Measurements from ENCODE around the gene PCDHGA4.
"Not testable (repeated sequence)": the region's sequence is repeated elsewhere in the genome, so short reads cannot be mapped to it uniquely, and the experiment has no call there.

Gene PCDHGA4

GRCh38 chr5:141354900-141355469 is at the start of gene PCDHGA4:
PCDHGA4 (plus strand) TSS chr5:141355021; CDS start chr5:141355108, 87 bp downstream.
- DNase-seq = peak; percentile 20

GRCh38 chr5:141306630-141307029 is 48.2 kb upstream of the PCDHGA4 start:
- DNase-seq = no peak

DNA sequence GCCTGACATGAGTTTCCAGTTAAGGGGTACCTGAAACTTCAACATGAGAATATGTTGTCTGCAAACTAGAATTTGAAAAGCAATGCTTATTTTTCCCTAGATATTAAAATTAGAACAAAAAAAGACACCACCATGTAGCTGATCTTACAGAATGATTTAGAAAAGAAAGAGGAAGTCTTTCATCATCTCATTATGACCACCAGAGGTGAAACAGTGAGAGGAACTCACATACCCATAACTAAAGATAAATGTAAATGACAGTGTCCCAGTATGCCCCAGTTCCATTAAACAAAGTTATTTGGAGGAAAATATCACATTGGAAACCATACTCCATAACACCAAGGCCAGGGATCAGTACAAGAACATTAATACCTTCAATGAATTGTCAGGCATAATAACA is 41.1 kb upstream of the PCDHGA4 start:
- DNase-seq = no peak

- not testable (repeated sequence) for DNase-seq
Measured at GRCh38 chr5:141316963-141317362, 37.9 kb upstream of the PCDHGA4 start.

- DNase-seq = no peak
Measured at GRCh38 chr5:141319202-141319601, 35.6 kb upstream of the PCDHGA4 start.

DNA sequence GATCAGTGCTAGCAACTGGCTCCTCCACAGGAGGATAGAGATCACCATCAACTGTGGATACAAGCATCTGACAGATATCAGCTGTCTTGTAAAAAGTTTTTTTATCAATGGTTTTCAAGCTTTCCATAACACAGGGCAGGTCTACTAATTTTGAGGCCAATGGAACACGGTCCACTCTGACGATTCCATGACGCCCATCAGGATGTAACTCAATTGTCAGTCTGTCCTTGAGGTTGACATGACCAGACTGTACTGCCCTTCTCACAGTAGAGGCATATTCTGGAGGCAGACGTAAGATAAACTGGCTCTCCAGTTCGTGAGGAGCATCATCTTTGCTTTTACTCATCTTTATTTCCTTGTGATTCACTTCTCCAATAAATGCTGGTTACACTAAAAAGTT is 35.1 kb upstream of the PCDHGA4 start:
- DNase-seq = no peak

DNA sequence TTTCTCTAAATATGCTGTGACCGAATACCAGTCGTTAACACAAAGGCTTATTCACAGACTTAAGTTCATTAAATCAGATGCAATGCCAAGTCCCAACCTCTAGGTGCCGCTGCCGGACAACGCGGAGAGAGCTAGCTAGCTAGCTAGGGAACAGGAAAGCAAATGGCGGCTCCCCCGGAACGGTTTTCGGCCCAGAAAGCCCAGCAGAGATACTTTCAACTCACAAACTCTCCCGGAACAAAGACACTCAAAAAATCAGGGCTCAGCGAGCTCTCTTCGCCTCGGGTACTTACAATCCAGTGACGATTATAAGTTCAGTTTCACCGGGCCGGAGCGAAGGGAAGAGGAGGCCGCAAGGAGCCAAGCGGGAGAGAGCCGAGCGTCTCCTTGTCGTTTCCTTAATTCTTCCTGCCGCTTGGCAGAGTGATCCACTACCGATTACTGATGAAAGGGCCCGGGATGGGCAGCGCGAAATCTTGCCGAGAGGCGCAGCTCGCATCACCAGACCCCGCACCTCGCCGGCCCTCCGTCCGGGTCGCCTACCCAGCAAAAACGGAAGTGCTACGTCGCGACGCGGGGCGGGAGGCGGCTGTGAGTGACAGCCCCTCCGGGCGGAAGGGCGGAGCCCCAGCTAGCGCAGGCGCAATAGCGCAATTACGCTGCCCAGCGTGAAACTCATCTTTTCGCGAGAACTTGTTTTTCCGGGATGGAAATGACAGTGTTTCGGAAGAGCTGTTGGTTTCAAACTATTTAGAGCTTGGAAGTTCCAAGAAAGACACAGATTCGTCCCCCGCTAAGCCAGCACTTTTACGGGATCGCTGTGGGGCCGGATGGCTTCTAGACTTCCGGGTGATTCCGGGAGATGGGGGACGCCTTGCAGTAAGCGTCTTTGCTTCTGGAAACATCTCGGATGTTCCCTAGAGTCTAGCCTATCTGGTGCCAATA is 34.3 kb upstream of the PCDHGA4 start, which contains the start of gene TAF7:
Gene TAF7 (minus strand): TSS at position 560 of the 945 bp plus-strand sequence. CDS start 740 bp downstream, outside the sequence.
- peak; percentile 93 for DNase-seq

DNA sequence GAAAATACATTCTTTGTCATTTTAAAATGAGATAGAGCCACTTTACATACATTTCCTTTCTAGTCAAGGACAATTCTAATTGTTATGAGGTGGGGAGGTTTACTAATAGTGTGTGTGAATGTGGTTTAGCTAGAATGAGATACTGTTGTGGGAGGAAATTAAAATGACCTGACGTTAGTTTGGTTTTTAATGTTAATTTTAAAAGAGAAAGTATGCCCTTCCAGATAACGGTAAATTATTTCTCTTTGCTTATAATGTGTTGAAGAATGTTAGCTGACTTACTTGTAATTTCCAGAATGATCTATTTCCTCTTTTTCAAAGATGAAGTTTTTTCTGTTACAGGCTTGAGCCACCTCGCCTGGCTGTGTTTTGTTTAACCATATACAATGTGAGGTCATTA is 32.6 kb upstream of the PCDHGA4 start:
- no peak for DNase-seq

GRCh38 chr5:141326088-141326854 is 28.6 kb upstream of the PCDHGA4 start:
- peak; percentile 67 for DNase-seq

GRCh38 chr5:141328231-141328630 is 26.6 kb upstream of the PCDHGA4 start:
- no peak for DNase-seq

DNA sequence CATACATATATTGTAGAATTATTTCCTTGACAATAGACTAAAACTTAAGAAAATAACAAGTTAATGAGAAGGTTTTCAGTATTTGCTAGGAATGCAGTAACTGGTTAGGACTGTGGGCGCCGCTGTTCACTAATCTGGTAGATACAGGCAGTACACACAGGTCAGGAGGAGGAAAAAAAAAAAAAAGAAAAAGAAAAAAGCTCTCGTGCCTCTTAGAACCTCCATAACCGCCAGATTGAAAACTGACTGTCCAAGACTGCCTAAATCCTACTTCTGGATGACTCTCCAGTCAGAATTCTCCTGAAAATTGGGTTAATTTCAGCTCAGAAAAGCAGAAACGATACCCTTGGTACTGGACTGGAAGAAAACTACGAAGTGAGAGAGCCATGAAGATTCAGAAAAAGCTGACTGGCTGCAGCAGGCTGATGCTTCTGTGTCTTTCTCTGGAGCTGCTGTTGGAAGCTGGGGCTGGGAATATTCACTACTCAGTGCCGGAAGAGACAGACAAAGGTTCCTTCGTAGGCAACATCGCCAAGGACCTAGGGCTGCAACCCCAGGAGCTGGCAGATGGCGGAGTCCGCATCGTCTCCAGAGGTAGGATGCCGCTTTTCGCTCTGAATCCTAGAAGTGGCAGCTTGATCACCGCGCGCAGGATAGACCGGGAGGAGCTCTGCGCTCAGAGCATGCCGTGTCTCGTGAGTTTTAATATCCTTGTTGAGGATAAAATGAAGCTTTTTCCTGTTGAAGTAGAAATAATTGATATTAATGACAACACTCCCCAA is 24.3 kb upstream of the PCDHGA4 start, which contains the start of gene PCDHGA1:
Gene PCDHGA1 (plus strand): TSS at position 216 of the 782 bp plus-strand sequence.
- DNase-seq = no peak

DNA sequence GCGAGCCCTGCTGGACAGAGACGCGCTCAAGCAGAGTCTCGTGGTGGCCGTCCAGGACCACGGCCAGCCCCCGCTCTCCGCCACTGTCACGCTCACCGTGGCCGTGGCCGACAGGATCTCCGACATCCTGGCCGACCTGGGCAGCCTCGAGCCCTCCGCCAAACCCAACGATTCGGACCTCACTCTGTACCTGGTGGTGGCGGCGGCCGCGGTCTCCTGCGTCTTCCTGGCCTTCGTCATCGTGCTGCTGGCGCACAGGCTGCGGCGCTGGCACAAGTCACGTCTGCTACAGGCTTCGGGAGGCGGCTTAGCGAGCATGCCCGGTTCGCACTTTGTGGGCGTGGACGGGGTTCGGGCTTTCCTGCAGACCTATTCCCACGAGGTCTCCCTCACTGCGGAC is 22.2 kb upstream of the PCDHGA4 start:
- not testable (repeated sequence) for DNase-seq

GRCh38 chr5:141338538-141339306 is 16.1 kb upstream of the PCDHGA4 start, which contains the start of gene PCDHGA2:
PCDHGA2 (plus strand) TSS chr5:141338760.
- peak; percentile 48 for DNase-seq

- not testable (repeated sequence) for DNase-seq
Measured at GRCh38 chr5:141340781-141341354, 14.0 kb upstream of the PCDHGA4 start.

DNA sequence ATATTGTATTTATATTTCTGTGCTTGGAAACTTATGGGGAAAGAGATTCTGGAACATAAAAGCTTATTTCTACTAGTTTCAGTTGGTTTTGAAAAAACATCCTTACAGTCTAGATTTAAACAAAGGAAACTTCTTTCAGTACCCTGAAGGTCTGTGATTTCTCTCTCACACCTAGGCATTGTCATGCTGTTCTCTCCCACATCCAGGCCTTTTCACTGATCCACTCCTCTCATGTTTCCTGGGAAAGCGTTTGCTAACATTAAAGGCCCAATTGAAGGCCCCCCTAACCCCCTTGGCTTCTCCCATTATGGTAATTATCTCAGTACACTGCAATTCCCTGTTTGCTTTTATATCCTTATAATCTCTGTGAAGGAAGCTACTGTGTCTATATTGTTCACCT is 12.0 kb upstream of the PCDHGA4 start:
- no peak for DNase-seq

DNA sequence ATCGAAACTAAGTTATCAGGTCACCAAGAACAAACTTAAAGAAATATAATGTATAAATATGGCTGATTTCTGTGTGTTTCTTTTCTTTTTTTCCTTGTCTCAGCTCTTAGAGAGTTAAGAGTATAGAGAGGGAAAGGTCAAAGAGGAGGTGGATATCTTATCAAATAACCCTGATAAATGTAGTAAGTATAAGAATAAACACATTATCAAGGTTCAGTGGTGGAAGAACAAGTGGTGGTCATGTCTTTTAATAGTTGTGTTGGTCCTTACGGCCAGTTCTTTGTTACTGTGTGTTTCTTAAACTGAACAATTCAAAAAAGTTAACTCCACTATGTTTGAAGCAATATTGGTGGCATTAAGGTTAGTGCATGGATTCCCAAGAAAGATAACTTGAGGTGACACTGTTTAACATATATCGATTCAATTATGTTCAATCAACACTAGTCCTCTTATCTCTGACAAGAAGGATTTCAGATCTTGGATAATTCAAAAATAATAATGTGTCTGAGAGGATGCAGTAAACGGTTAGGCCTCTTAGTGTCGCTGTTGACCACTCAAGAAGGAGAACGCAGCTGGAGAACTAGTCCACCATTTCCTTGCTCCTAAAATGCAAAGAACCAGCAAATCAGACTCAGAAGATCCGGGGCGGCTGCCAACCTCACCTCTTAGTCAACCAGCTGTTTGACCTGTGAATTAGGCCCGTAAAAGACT is 11.4 kb upstream of the PCDHGA4 start, which contains the start of gene PCDHGA3:
Gene PCDHGA3 (plus strand): TSS at position 588 of the 711 bp plus-strand sequence. CDS start 205 bp downstream, outside the sequence.
- peak; percentile 57 for DNase-seq

GRCh38 chr5:141343953-141344463 is 10.8 kb upstream of the PCDHGA4 start:
- DNase-seq = no peak

DNA sequence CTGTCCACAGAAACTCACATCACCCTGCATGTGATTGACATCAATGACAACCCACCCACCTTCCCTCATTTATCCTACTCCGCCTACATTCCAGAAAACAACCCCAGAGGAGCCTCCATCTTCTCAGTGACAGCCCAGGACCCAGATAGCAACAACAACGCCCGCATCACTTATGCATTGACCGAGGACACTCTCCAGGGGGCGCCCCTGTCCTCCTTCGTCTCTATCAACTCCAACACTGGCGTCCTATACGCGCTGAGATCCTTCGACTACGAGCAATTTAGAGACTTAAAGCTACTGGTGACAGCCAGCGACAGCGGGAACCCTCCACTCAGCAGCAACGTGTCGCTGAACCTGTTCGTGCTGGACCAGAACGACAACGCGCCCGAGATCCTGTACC is 9.5 kb upstream of the PCDHGA4 start:
- no peak for DNase-seq

DNA sequence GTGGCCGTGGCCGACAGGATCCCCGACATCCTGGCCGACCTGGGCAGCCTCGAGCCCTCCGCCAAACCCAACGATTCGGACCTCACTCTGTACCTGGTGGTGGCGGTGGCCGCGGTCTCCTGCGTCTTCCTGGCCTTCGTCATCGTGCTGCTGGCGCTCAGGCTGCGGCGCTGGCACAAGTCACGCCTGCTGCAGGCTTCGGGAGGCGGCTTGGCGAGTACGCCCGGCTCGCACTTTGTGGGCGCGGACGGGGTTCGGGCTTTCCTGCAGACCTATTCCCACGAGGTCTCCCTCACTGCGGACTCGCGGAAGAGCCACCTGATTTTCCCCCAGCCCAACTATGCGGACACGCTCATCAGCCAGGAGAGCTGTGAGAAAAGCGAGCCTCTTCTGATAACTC is 8.8 kb upstream of the PCDHGA4 start:
- not testable (repeated sequence) for DNase-seq
